ENCODE measurements around the gene COQ9.
A peak's percentile ranks its signal among the peaks of the same experiment; 100 is the strongest.

The COQ9 gene

DNA sequence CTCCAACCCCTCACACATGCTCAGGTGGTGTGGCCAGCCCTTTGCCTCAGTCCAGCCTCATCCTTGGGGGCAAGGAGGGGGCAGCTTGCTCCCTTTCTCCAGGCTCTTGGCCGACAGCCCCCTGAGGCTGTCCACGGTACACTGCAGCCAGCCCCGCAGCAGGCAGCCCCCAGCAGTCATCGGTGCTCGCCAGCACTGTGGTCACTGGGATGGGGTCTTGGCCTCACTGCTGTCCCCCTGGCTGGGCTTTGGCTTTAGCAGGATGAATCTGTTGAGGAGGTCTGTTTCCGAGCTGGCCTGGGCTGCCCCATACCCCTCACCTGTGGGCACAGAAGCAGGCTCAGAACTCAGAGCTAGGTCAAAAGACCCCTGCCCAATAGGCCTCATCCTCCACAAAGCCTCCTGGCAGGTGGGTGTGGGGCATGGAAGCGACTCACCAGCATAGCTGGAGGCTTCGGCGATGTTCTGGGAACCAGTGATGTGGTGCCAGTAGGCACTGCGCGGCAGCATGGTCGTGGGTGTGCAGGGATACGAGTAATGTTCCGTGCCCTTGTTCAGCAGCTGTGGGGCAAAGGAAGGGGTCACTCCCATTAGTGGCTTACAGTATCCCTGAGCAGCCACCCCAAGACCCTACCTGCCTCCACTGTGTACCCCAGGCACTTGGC is 26.0 kb downstream of the COQ9 start:
- no peak for DNase-seq (ENCODE audit: low spot score)

DNA sequence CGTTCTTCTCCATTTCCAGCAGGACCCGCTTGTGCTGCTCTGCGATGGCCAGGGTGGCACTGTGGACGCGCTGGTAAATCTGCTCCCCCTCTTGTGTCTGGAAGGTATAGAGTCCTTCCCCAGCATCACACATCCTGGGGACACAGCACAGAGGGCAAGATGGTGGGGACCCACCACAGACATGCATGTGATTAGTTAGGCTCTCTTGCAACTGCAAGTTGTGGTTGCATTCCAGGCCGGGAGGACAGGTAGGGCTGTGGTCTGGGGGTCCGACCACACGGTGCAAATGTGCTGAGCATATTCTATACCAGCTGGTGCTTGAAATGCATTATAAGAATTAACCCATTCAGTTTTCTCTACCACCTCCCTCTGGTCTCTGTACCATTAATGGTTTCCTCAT is 26.6 kb downstream of the COQ9 start:
- no peak for DNase-seq (ENCODE audit: low spot score)

DNA sequence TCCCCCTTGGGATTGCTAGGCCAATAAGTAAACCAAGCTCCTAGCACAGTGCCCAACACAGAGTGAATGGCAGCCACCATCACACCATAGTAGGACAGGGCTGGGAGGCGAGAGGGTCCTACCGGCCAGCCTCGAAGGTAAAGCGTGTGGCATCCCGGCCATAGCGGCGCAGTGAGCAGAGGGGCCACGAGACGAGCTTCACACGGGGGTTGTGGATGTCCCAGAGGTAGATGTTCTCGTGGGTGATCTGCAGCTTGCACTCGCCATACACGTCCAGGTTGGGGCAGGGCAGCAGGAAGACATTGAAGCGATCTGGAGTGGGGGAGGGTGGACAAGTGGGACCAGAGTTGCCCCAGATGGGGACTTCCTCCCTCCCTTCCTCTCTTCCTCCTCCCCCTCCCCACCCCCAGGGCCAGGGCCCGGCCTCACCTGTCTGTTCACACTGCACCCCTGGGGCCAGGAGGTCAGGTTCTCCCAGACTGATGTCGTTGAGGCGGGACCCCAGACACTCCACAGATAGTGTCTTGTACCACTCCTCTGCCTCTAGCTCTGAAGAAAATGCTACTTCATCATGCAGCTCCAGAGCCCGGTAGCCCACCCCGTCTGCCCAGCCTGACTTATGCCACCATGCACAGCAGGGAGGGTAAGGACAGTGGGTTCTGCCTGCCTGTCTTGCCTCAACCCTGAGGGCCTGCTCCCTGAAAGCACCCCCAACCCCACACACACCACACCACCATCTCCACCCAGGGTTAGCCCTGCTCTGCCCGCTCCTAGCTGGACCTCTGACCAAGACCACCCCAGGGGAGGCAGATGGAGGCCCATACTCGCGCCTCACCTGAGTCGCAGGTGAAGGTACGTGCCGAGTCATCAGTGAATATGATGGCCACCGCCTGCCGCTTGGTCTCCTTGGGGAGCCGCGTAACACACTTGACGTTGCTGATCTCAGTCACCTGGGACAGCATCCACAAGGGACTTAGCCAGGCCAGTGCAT is 27.7 kb downstream of the COQ9 start:
- no peak for DNase-seq (ENCODE audit: low spot score)

DNA sequence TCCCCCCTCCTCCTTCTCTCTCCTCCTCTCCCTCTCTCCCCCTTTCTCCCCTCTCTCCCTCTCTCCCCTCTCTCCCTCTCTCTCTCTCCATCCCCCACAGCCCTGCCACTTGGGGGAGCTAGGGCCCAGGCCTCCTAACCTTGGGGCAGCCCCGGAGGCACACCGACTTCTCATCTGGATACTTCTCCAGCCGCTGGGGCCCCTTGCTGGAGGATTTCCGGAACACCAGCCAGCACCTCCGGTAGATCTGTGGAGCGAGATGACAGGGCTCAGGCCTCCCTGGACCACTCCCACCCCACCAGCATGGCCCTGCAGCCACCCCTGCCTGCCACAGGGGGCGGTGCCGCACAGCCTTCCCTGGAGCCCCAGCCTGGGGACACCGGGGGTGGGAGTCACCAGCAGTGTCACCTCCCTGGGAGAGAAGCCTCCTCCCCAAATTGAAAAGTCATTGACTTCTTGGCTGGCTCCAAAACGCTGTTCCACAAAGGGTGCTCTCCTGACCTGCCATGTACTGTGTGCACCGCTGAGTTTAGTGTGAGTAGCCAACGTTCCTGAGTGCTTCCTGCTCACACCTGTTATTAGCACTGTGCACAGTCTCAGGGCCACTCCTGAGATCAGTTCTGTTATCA is 28.5 kb downstream of the COQ9 start:
- peak; percentile 13 for DNase-seq (ENCODE audit: low spot score)

DNA sequence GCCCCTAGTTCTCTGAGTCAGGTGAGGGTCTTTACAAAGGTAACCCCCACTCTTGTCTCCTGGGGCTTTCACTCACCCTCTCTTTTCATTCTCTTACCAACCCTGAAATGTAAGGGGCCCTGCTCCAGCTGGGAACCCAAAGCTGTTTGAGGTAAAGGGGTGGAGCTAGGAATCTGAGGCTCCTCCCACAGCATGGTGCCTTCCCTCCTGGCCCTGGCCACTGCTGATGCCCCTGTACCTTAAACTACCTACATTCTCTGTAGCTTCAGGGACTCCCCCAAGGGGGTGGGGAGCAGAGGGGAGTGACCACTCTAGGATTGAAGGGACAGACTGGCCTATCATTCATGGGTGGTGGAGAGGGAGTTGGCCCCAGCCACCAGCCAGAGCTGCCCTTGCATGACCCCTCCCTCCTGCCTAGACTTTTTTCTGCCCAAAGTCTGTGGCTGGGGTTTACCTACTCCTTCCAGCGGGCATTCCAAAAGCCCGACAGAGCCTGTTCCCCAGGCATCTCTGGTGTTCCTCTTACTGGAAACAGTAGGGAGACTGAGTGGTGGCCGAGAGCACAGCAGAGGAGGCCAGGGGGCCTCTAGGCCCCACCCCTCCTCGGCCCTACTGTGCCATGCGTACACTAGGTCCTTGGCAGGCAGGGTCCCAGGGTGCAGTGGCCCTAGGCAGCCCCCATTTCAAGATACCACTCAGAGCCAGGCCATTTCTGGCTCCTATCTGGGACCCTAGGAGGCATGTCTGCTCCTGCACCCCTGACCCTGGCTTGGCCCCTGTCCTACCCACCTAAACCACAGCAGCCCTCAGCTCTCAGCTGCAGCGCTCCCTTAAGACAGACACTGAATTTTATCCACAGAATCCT is 29.5 kb downstream of the COQ9 start:
- no peak for DNase-seq (ENCODE audit: low spot score)

DNA sequence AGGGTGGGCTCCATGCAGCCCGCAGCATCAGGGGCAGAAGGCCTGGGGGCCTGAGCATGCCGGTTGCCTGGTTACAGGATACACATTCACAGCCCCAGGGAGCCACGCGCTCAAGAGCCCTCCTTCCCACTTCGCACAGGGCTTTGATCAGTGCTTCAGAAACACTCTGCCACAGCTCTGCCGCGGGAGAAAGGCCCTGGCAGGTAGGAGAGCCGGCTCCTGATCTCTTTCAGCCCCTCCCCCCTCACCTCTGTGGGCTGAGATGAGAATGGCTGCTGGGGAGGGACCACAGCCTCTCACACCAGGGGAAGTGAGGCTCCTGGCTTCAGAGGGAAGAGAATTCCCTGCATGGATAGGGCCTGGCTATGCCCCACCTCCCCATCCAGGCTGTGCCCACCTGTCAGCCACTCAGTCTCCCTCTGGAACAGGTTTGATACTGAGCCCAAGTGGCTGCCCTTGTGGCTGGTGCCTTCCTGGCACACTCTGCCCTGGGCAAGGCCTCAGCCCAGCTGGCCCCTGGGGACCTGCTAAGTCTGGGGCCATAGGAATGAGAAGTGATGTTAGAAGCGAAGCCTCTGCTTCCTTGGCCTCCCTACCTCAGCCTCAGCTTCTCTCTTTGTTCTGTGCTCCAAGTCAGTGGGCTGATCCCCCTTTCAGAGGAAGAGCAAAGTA is 30.4 kb downstream of the COQ9 start:
- DNase-seq (ENCODE audit: low spot score) = no peak

DNA sequence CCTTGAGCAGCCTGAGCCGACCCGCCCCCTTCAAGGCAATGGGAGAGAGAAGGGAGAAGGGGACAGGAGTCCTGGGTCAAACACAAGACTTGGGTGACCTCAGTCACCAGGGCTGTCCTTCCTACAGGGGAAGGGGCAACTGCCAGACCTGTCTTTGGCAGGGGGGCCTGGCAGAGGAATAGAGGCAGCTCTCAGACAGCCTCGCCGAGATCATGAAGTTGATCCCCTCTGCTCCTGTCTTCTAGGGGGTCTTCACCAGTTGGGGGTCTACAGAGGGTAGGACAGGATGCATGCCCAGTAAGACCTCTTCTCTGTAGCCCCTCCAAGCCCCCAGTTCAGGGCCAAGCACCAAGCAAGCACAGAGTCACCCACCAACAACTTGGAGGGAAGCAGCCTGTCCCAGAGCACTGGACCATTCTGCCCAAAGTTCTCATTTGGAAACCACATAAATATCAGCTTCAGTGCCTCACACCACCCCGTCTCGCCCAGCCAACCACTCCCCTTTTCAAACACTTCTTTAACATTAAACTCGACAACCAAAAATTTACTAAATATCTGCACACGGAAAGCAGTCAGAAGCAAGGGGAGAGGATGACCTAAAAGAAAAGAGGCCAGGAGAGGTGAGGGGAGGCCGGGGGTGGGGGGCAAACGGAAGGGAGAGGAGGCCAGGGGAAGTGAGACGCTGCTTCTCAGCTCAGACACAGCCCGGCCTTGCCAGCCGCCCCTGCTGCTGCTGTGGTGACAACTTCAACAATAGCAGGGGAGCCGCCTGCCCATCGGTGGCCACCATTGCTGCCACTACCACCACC is 31.3 kb downstream of the COQ9 start:
- DNase-seq (ENCODE audit: low spot score) = no peak

DNA sequence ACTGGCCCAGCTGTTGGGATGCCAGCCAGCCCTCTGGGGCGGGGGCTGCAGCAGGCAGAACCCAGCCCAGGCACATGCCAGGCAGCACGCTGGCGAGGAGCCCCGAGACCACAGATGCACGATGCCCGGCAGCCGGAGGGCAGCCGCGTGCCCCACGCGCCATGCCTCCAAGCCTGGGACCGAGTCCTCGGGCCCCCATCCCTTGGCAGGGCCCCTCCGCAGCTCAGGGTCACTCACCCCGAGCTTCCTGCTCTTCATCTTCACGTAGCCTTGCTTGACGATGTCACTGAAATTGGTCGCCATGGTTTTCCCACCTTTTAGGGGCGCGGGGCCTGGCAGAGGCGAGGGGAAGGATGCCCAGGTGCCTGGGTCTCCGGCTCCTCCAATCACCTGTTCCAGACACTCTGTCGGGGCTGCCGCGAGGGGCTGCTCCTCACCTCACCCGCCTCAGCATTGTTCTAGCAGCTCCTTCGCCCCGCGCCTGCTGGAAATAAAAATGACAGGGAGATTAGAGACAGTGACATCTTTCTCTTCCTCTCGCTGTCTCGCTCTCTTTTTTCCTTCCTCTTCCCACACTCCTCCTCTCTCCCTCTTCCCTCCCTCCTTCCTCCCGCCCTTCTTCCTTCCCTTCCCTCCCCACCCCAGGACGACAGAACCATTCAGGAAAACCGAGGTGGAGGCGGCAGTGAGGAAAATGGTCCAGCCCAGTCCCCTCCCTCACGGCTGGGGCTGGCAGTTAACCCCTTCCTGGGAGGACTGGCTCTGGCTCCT is 32.1 kb downstream of the COQ9 start:
- no peak for DNase-seq (ENCODE audit: low spot score)

DNA sequence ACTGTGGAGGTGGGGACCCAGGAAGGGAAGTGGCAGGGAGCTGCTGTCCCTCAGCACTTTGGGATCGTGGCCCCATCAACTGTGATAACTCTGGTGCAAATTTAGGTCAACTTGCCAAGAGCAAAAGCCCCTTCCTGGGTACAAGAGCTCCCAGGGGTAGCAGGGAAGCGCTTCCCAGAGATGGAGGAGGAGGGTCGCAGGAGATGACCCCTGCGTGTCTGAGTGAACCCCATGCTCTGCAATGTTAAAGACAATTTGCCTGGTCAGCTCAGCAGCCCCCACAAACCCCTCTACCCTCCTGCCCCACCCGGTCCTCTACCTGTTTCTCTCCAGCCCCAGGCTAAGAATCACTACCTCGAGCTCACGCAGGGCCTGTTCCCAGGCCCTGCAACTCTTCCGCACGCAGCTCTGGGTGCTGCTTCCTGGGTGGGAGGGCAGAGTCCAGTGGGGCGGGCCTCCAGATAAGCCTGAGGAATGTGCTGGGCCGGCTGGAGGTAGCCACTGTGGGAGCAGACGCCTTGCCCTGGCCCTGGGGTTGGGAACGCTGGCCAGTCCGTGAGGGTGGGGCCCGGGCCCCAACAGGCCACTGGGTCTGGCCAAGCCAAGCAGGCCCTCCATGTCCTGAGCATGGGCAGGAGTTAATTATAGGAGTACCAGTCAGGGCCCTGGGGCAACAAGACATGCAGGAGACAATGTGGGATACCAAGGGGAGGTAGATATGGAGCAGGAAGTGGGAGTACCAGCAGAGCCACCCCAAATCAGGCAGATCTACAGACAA is 32.9 kb downstream of the COQ9 start:
- DNase-seq (ENCODE audit: low spot score) = no peak

DNA sequence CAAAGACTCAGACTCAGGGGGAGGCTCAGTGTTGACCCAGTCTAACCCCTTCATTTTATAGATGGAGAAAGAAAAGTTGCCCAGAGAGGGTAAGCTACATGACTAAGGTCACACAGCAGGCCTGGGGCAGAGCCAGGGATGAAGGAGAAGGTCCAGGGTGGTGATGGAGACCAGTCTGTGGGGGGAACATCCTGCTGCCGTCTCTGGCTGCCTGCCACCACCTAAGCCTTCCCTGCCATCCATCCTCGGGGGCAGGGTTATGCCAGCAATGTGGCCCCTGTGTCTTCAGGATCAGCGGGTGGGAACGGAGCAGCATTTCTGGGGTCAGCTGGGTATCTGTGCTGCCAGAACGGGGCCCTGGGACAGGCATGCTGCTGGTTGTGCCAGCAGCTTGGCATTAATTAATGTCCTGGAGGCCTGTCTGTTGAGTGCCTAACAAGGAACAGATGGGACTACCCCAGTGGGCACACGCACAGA is 33.5 kb downstream of the COQ9 start:
- DNase-seq (ENCODE audit: low spot score) = no peak

DNA sequence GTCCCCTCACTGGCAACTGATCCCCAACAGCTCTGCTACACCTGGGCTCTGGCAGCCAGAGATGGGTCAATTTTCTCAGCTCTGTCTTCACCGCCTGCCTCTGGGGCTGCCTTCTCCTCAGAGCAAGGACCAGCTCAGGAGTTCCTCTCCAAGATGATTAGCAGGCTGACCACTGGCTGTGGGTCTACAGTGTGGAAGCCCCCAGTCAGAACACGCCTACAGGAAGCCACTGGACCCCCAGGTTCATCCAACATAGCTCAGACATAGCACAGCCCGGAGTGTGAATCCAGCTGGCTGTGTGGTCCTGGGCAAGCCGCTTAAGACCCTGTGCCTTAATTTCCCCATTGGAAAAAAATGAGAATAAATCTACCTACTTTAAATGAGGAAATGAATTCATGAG is 34.1 kb downstream of the COQ9 start:
- no peak for DNase-seq (ENCODE audit: low spot score)

DNA sequence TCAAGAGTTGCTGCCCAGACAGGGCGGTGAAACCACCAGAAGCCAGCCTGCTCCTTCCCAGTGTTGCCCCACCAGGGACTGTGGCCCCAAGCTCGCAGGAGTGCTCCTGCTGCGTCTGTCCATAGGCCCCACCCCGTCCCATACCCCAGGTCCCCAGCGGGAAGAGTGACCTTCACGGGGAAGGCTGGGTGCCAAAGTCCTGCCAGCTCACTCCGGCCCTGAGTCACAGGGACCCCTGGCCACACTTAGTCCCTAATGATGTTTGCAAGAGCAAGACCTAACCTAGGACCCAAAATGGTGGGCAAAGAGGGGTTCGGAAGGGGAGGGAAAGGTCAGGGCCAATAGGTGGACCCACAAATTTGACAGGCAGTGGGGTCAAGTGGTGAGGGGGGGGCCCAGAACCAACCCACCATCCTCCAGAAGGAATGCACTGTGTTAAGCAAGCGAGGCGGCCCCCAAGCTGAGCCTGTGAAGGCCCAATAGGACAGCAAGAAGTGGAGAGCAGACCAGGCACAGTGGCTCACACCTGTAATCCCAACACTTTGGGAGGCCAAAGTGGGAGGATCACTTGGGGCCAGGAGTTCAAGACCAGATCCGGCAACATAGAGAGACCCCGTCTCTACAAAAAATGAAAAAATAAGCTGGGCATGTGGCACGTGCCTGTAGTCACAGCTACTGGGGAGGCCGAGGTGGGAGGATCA is 35.7 kb downstream of the COQ9 start:
- DNase-seq (ENCODE audit: low spot score) = no peak

DNA sequence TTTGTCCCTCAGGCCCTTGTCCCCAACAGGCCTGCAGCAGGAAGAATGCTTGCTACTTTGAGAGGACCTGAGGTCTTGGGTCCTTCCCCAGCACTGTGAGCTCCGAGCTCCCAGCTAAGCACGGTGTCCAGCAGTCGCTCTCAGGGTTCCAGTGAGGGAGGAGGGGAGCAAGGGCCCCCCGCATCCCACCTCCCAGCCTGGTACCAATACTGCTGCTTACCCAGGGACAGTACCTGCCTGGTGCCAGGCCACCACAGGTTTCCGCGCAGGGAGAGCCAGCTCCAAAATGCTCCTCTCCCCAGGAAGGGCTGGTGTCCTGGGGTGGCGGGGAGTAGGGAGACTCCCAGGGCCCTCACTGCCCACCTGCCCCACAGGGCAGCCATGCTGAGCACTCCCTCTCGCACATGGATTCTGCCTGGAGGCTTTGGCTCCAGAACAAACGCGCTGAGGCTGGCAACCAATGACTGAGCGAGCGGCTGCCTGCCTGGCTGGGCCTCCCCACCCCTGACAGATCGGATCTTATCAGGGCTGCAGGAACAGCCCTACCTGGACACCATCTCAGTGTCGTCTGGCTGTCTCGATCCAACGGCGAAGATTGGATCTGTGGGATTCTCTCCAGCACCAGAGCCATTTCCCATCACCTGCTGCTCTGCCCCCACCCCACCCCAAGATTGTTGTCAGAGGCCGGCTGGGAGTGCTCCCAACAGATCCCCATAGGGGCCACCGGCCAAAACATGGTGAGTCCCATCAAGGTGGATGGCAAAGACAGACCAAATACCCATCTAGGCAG is 36.6 kb downstream of the COQ9 start:
- no peak for DNase-seq (ENCODE audit: low spot score)

DNA sequence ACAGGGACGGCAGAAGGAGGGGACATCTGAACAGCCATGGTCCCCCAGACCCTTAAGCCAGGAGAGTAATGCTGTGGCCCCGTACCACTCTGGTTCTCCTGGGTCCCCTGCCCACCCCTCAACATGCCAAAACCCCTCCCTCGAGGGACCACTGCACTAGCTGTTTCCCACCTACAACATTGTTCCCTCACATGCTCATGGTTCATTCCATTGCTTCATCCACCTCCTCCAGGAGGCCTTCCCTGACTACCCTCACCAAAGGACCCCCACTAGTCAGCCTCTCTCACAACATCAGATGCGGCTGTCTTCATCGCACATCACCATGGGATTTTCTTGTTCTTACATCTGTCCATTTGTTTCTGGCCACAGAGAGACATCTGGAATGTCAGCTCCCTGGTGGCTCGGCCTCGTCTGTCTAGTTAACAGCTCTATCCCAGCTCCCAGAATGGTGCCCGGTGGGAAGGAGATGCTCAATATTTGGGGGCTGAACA is 37.3 kb downstream of the COQ9 start:
- no peak for DNase-seq (ENCODE audit: low spot score)

DNA sequence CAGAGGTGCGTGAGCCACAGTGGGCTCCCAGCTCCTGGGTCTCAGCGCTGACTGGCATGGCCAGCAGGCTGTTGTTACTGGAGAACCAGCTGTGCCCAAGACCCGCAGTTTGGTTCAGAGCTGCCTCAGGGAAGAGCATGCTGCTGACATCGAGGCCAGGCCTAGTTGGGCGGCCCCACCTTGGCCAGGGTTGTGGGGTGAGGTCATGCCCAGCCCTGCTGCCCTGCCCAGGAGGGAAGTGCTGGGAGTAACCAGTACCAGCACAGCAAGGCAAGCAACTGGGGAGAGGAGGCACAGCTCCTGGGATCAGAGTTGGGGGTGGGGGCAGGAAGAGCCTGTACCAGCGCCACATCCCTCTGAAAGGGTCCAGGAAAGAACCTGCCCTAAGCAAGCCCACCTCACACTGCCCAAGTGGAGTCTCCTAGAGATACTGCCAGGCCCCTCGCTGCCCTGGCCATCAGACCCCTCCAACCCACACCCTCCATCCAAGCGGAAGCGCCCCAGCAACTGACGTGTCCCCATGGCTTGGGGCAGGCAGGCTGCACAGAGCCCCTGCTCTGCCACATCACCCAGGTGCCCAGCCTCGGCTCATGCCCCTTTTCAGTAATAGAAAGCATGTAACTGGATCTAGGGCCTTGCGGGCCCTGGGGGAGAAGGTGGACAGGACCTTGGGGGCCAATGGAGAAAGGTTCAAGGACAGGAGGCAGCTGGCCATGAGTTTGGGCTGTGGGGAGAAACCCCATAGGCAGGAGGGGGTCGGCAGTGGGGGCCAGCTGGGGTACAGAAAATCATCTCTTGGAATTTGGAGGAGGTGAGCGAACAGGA is 38.0 kb downstream of the COQ9 start:
- DNase-seq (ENCODE audit: low spot score) = no peak
